HepG2 (cell line): ENCODE measurements around the gene SRP9. TPM values are rescaled to one million over a fixed set of nuclear protein-coding genes. Genes with fewer than 3 reads are reported as not detected.

Experiments
- HBP1 ChIP-seq: IDR thresholded peaks from 2 replicates; pipeline ENCODE4 v1.6.1; 2016; ENCODE audit warnings: low read depth, control low read depth
- HOXA3 ChIP-seq: sonication (generic); formaldehyde crosslinking; IDR thresholded peaks from 2 replicates; pipeline ENCODE4 v1.5.0; 2020; ENCODE audit warnings: missing genetic modification reagents
- KIAA2018 ChIP-seq: sonication (generic); formaldehyde crosslinking; IDR thresholded peaks from 2 replicates; pipeline ENCODE4 v1.5.0; 2020; ENCODE audit warnings: mild to moderate bottlenecking, missing genetic modification reagents, borderline replicate concordance
- MATR3 ChIP-seq: sonication (generic); formaldehyde crosslinking; IDR thresholded peaks from 2 replicates; pipeline ENCODE4 v1.4.0; 2020; ENCODE audit warnings: missing genetic modification reagents
- ZBTB21 ChIP-seq: sonication (generic); formaldehyde crosslinking; IDR thresholded peaks from 2 replicates; pipeline ENCODE4 v1.4.0; 2020; ENCODE audit warnings: missing genetic modification reagents
- ZBTB34 ChIP-seq: sonication (generic); formaldehyde crosslinking; IDR thresholded peaks from 2 replicates; pipeline ENCODE4 v1.8.0; 2022; ENCODE audit warnings: mild to moderate bottlenecking, missing genetic modification reagents
- ZC3H4 ChIP-seq: sonication (generic); formaldehyde crosslinking; IDR thresholded peaks from 2 replicates; pipeline ENCODE4 v1.4.0; 2020; ENCODE audit warnings: missing genetic modification reagents, borderline replicate concordance
- ZNF740 ChIP-seq: sonication (generic); formaldehyde crosslinking; IDR thresholded peaks from 2 replicates; pipeline ENCODE4 v1.4.0; 2020; ENCODE audit warnings: missing genetic modification reagents
- ZNF800 ChIP-seq: sonication (generic); formaldehyde crosslinking; IDR thresholded peaks from 2 replicates; pipeline ENCODE4 v1.4.0; 2020; ENCODE audit warnings: missing genetic modification reagents
- ZNF891 ChIP-seq: sonication (generic); formaldehyde crosslinking; IDR thresholded peaks from 2 replicates; pipeline ENCODE4 v1.5.0; 2020; ENCODE audit warnings: mild to moderate bottlenecking, missing genetic modification reagents
- polyA plus RNA-seq, 8 experiments: library from polyadenylated mRNA; depleted of rRNA in 3 of 8; stranded (reverse) in 7 of 8; unstranded in 1 of 8; fragments of >200 nt; fragmentation: Illumina TruSeq in 4 of 8; extraction: Trizol in 4 of 8; gene quantifications; 2 replicates each; pipeline versions ENCODE4 v1.2.1 to v1.2.3, GENCODE V29; 2011 to 2016; ENCODE audit warnings: low read depth in 4 of 8, missing spikeins in 1 of 8, mixed read lengths in 1 of 8; ENCODE audit not compliant: insufficient read depth in 1 of 8
- total RNA-seq, 5 experiments: library from RNA; depleted of rRNA; stranded (reverse); fragments of >200 nt; fragmentation: Illumina TruSeq; extraction: Trizol; gene quantifications; 2 replicates each; pipeline ENCODE4 v1.2.3, GENCODE V29; 2016; ENCODE audit warnings: low read depth in 1 of 5

SRP9 gene
- total and polyA plus RNA-seq, 2 of the 13 experiments (the other 11 are each of a cell fraction or from before 2014, with no cell fraction given), result 251 to 307 TPM

- TF ChIP-seq KIAA2018 (CRISPR knock-in tag) (no peak), ZC3H4 (CRISPR knock-in tag) (no peak), ZBTB34 (CRISPR knock-in tag) (no peak), ZBTB21 (CRISPR knock-in tag) (no peak), HBP1 (CRISPR knock-in tag) (no peak), ZNF740 (CRISPR knock-in tag) (0 out of 2 replicates have a peak, but pooled peaks have one; percentile 64), ZNF800 (CRISPR knock-in tag) (peak; percentile 78), HOXA3 (CRISPR knock-in tag) (no peak), ZNF891 (CRISPR knock-in tag) (no peak), MATR3 (CRISPR knock-in tag) (no peak)
Measured at GRCh38 chr1:225777058-225777582, 506 bp upstream of the SRP9 start (continued).
